ENCODE data around the gene KIAA1671.

Gene KIAA1671

DNA sequence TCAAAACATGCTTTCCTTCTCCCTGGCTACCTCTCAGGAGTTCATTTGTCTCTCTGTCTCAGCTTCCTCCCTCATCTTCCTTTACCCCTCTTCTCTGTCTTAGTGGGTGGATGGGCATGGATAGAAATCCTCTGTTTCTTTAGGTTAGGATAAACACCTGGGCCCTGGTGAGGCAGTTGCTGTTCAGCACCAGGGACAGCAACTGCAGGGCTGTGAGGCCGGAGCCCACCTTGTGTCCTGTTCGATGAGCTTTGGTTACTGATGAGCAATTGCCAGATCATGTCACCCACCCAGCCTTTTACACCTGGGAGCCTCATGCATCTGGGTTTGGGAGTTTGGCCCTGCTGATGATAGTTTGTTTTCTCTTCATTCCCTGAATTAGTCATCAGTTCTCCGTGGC, 241.0 kb downstream of the KIAA1671 start:
- TF ChIP-seq, protein P1, sequence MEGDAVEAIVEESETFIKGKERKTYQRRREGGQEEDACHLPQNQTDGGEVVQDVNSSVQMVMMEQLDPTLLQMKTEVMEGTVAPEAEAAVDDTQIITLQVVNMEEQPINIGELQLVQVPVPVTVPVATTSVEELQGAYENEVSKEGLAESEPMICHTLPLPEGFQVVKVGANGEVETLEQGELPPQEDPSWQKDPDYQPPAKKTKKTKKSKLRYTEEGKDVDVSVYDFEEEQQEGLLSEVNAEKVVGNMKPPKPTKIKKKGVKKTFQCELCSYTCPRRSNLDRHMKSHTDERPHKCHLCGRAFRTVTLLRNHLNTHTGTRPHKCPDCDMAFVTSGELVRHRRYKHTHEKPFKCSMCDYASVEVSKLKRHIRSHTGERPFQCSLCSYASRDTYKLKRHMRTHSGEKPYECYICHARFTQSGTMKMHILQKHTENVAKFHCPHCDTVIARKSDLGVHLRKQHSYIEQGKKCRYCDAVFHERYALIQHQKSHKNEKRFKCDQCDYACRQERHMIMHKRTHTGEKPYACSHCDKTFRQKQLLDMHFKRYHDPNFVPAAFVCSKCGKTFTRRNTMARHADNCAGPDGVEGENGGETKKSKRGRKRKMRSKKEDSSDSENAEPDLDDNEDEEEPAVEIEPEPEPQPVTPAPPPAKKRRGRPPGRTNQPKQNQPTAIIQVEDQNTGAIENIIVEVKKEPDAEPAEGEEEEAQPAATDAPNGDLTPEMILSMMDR (conservative IDR thresholded peaks at IDR 0.05; ENCODE audit: low read length), result no peak
- DNase-seq (ENCODE audit: low read depth), result no peak
- no peak overlapping the region for H3K4me3 ChIP-seq (ENCODE audit: low read length)

DNA sequence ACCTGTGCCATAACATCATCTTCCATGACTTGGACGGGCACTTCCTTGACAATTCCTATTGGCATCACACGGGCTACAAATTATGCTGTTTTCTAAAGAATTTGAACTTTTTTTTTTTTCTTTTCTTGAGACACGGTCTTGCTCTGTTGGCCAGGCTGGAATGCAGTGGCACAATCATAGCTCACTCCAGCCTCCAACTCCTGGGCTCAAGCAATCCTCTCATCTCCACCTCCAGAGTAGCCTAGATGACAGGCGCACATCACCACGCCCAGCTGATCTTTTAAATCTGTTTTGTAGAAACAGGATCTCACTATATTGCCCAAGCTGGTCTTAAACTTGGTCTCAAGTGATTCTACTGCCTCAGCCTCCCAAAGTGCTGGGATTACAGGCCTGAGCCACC, 243.8 kb downstream of the KIAA1671 start:
- TF ChIP-seq, protein P1 (conservative IDR thresholded peaks at IDR 0.05; ENCODE audit: low read length), result no peak
- DNase-seq (ENCODE audit: low read depth), result no peak
- no peak overlapping the region for H3K4me3 ChIP-seq (ENCODE audit: low read length)

DNA sequence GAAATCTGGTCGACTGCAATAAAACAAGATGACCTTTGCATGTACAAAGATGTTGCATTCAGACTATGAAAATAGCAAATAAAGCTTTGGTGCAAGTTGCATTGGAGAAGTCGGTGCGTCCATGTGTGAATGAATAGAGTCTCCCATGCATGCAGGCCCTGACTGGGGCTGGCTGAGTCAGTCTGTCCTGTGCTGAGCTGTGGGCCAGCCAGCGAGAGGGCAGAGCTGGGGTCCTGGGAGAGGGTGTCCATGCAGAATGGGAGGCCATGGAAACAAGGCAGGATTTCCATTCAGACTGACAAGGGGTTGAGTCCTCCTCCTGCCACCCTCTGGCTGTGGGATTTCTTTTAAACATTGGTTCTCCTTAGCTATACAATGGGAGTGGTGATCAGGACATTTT, 244.8 kb downstream of the KIAA1671 start:
- H3K4me3 ChIP-seq (ENCODE audit: low read length), result no peak overlapping the region
- no peak for DNase-seq (ENCODE audit: low read depth)

DNA sequence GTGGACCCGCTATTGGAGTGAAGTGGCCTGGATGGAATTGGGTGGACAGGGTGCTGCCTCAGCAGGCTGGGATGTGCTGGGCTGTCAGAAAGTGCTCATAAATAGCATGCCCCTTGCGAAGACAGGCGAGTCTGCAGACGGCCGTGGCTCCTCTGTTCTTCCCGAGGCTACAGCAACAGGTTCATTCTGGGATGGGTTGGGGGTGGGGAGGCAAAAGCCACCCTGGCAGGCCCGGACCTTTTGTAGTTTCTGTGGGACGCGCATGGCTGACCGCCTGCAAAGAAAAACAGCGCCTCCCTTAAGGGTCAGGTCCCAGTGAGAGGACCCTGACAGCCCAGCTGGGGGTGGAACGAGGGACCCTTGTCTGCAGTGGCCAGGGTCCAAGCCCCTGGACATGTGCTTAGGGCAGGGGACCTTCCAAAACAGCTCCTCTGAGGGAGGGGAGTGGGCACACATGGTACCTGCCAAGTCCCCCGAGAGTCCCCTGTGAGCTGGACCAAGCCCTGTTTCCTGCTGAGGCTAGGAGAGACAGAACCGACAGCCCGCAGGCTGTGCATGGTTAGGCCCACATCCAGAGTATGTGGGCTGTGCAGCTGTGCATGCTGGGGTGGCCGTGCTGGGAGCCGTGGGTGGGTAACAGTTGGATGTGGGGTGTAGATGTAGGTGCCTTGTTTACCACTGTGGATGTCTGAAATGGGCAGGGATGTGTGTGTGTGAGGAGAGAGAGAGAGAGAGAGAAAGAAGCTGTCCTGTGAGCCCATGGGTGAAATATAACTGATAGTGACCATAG, 247.4 kb downstream of the KIAA1671 start, which contains the start of gene CRYBB3:
Gene CRYBB3, plus strand, starts transcription at position 128 of the 790 bp plus-strand sequence. CDS start 1,539 bp downstream, outside the sequence.
- TF ChIP-seq, protein P1 (conservative IDR thresholded peaks at IDR 0.05; ENCODE audit: low read length), result no peak
- H3K4me3 ChIP-seq (ENCODE audit: low read length), result no peak within 1 kb of the TSS
- no peak for DNase-seq (ENCODE audit: low read depth)

More for the DNA sequence above, 244.8 kb downstream of the KIAA1671 start:
- TF ChIP-seq, protein P1 (conservative IDR thresholded peaks at IDR 0.05; ENCODE audit: low read length), result no peak

DNA sequence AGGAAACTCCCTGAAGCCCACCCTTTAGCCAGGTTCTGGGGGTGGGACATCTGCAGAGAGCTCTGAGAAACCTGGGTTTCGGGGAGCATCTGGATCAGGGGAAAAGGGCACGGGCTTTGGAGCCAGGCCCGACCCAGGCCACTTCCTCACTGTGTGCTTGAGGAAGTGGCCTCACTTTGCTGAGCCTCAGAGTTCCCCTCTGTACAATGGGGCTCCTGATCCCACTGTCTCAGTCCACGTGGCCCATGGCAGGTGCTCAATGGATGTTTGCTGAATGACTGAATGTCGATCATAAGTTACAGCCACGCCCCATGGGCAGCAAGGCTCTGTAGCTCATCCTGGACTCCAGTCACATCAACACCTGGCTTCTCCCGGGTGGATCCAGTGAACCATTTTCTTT, 248.5 kb downstream of the KIAA1671 start:
- TF ChIP-seq, protein P1 (conservative IDR thresholded peaks at IDR 0.05; ENCODE audit: low read length), result no peak
- no peak for DNase-seq (ENCODE audit: low read depth)
- no peak overlapping the region for H3K4me3 ChIP-seq (ENCODE audit: low read length)

DNA sequence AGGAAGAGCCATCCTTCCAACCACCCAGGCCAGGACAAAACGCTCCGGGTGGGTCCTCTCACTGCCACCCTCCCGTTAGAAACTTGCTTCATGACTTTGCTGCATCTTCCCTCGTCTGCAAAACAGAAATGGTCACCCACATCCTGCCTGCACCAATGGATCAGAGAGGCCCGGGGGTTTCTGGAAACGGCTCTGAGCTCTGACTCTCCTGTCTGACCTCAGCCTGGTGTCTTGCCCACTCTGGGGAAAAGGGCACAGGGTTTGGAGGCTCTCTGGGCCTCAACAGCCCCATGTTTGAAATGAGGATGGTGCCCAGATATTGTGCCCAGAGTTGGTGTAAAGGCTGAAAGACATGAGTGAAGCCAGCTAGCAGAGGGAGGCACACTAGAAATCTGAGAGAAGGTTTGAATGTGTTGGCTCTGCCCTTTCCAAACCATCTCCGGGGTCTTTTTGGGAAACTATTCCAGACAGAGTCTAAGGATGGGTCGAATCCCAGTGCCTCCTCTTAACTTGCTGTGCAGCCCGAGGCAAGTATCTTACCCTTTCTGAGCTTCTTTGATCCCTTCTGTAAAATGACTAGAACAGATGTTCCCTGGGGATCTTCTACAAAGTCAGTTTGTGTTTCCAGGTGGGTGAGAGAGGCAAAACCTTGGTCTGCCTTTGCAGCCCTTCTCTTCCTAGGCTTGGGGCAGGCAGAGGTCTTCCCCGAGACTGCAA, 249.2 kb downstream of the KIAA1671 start:
- no peak for DNase-seq (ENCODE audit: low read depth)
- no peak overlapping the region for H3K4me3 ChIP-seq (ENCODE audit: low read length)
- TF ChIP-seq, protein P1 (conservative IDR thresholded peaks at IDR 0.05; ENCODE audit: low read length), result no peak
